Subcutaneous adipose tissue (tissue), 4 donors: Measurements from ENCODE around the gene ATPAF2. TPM values are rescaled to one million over a fixed set of nuclear protein-coding genes. Genes with fewer than 3 reads are reported as not detected.

Experiments used
- CTCF ChIP-seq: fragments of 450-650 bp; IDR thresholded peaks from one replicate; pipeline ENCODE4 v1.5.1; 2016; ENCODE audit warnings: low read depth, mild to moderate bottlenecking, control low read depth, antibody characterized with exemption, moderate library complexity
- total RNA-seq, 4 donors: library from RNA; depleted of rRNA; stranded (reverse); fragments of >200 nt; gene quantifications; one replicate each; pipeline ENCODE4 v1.1.0, GENCODE V29; 2016

The ATPAF2 gene
- total RNA-seq, 4 donors from 2014 or later: 10.1 to 18.3 (median 11.5) TPM

DNA sequence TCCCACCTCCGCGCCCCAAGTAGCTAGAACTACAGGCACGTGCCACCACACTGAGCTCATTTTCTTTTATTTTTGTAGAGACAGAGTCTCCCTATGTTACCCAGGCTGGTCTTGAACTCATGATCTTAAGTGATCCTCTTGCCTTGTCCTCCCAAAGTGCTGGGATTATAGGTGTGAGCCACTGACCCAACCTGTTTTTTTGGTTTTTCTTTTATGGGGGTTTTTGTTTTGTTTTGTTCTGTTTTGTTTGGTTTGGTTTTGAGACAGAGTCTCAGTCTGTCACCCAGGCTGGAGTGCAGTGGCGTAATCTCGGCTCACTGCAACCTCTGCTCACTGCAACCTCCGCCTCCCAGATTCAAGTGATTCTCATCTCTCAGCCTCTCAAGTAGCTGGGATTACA lies 16.6 kb upstream of the ATPAF2 start:
- no peak for TF ChIP-seq CTCF

- no peak for TF ChIP-seq CTCF
Observed at GRCh38 chr17:18045691-18046350, 6.9 kb upstream of the ATPAF2 start.

GRCh38 chr17:18044609-18045008 lies 5.6 kb upstream of the ATPAF2 start:
- no peak for TF ChIP-seq CTCF

- TF ChIP-seq CTCF: no peak
Observed at GRCh38 chr17:18043491-18043890, 4.5 kb upstream of the ATPAF2 start.

DNA sequence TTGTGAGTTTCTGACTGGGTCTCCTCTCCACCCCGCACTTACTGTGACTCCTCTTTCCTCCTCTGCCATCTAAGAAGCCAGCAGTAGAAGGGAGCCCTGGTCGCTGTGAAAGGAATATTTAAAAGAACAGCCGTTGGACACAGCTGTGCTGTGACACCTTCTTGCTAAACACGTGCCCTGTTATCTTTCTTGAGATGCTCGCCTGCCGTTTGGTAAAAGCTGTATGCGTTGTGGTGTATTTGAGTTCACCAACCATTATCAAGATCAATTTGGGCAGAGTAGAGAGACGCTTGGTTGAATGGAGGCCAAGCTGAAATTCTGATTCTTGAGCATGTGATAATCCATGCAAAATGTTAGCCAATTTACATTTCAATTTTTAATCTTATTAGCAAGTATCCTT lies 4.0 kb upstream of the ATPAF2 start:
- no peak for TF ChIP-seq CTCF

- TF ChIP-seq CTCF: no peak
Observed at GRCh38 chr17:18041776-18042175, 2.8 kb upstream of the ATPAF2 start.

- no peak for TF ChIP-seq CTCF
Observed at GRCh38 chr17:18040261-18040858, 1.4 kb upstream of the ATPAF2 start.
